Left ventricle myocardium inferior (tissue), 1 donor: ENCODE results near the gene SMIM41. TPM values are rescaled to one million over a fixed set of nuclear protein-coding genes. Genes with fewer than 3 reads are reported as not detected.

ENCODE experiments used
- DNase-seq: peaks from one replicate; pipeline ENCODE4 v3.0.0-alpha.2; 2020
- H3K27ac ChIP-seq: fragments of 200-600 bp; replicated peaks from 2 replicates; pipeline ENCODE4 v1.8.0; 2021
- H3K27me3 ChIP-seq: fragments of 200-600 bp; 2 replicates; pipeline ENCODE4 v1.8.0; 2021; ENCODE audit warnings: low read depth
- H3K36me3 ChIP-seq: fragments of 200-600 bp; 2 replicates; pipeline ENCODE4 v1.8.0; 2021
- H3K4me1 ChIP-seq: fragments of 200-600 bp; 2 replicates; pipeline ENCODE4 v1.8.0; 2021
- H3K4me3 ChIP-seq: fragments of 200-600 bp; 2 replicates; pipeline ENCODE4 v1.8.0; 2021; ENCODE audit warnings: mild to moderate bottlenecking, moderate library complexity
- H3K9me3 ChIP-seq: fragments of 200-600 bp; replicated peaks from 2 replicates; pipeline ENCODE4 v1.8.0; 2021
- CTCF ChIP-seq: fragments of 200-600 bp; IDR thresholded peaks from 2 replicates; pipeline ENCODE4 v1.8.0; 2021; ENCODE audit warnings: antibody characterized with exemption, mild to moderate bottlenecking, borderline replicate concordance
- intact Hi-C: fragments of 100-400 bp; cut with micrococcal nuclease; formaldehyde crosslinking; loops from one replicate; pipeline ENCODE4 v1.11.0; 2022
- total RNA-seq: library from RNA; stranded (reverse); fragmentation: NEBNext Ultra II Directional; extraction: Animal tissue kit (Norgen Biotek cat#: 25700); gene quantifications from one replicate; pipeline ENCODE4 v1.2.1, GENCODE V29; 2021
- donor health status: DM: no; HTN: yes; CAD: no; lungs with severe emphysema.

SMIM41 gene
- total RNA-seq, 1 donor from 2014 or later = 0.30 TPM

DNA sequence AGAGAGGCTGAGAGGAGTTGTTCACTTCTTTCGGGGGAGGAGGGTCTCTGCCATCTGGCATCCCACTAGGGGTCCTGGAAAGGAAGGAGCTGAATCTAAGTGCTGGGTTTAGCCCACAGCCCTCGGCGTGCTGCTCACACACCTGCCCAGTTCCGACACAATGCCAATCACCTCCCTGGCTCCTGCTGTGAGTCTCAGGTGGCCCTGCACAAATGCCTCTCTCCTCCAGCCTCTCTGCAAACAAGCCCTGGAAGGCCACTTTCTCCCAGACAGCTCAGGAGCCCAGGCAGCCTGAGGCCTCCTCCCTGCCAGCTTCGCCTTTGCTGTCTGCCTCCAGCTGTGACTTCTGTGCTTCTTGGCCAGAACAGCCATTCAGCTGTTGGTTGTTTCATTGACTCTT lies 51.2 kb downstream of the SMIM41 start:
- intact Hi-C loops = no loop called here
- no peak overlapping the region for H3K27ac ChIP-seq

DNA sequence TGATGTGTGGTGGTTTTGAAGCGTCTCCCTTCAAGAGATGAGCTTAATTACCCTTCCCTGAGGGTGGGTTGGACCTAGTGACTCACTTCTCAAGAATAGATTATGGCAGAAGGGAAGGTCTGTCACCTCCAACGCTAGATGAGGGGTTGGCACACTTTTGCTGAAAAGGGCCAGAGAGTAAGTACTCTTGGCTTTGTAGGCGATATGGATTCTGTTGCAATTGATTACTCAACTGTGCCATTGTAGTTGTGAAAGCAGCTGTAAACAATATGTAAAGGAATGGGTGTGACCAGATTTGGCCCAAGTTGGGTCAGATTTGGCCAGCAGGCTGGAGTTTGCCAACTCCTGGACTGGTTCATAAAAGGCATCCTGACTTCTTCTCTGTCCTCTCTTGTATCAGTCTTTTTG lies 53.3 kb downstream of the SMIM41 start:
- TF ChIP-seq CTCF = no peak
- Histone ChIP-seq H3K4me1 (peaks cover 10% of the 10 kb centered on the region), H3K27me3 (peaks cover 5% of the 10 kb centered on the region), H3K36me3 (no peaks in the 10 kb centered on the region), H3K9me3 (no peaks in the 10 kb centered on the region), H3K27ac (no peak overlapping the region), H3K4me3 (no peak overlapping the region)
- DNase-seq = no peak
- intact Hi-C loops = no loop called here

More for the DNA sequence above, 51.2 kb downstream of the SMIM41 start:
- peak; percentile 13 for DNase-seq
- no peak for TF ChIP-seq CTCF
- Histone ChIP-seq H3K4me3 (no peak overlapping the region), H3K9me3 (no peaks in the 10 kb centered on the region), H3K27me3 (no peaks in the 10 kb centered on the region), H3K4me1 (peaks cover 28% of the 10 kb centered on the region), H3K36me3 (no peaks in the 10 kb centered on the region)

DNA sequence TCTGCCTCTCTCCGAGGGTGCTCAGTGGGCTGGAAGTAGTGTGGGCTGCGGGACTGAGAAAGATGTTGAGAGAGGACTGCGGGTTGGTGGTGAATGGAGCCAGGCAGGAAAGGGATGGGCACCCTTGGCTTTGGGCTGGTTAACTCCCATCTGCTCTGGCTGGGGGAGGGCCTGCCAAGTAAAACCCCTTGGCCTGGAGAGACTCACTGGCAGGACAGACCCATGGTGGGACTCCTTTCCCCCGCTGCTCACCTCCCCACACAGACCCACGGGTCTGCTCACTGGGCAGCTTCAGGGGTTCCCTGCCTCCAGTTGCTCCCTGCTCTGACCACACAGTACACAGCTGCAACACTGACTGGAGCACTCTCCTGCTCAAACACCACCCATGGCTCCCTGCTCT lies 58.2 kb downstream of the SMIM41 start:
- Histone ChIP-seq H3K27me3 (peaks cover 16% of the 10 kb centered on the region), H3K36me3 (no peaks in the 10 kb centered on the region), H3K4me1 (no peaks in the 10 kb centered on the region), H3K9me3 (no peaks in the 10 kb centered on the region), H3K27ac (no peak overlapping the region), H3K4me3 (no peak overlapping the region)
- TF ChIP-seq CTCF = no peak
- intact Hi-C loops = no loop called here
- DNase-seq = peak; percentile 7

DNA sequence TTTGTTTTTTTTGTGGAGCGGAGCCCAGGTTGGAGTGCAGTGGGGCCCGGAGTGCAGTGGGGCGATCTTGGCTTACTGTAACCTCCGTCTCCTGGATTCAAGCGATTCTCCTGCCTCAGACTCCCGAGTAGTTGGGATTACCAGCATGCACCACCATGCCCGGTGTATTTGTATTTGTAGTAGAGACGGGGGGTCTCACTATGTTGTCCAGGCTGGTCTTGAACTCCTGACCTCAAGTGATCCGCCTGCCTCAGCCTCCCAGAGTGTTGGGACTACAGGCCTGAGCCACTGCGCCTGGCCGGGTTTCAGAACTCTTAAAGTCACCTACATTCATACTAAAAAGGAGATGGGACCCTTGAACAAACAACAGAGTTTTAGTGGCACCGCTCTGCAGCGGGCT lies 59.6 kb downstream of the SMIM41 start:
- Histone ChIP-seq H3K27me3 (peaks cover 16% of the 10 kb centered on the region), H3K4me1 (no peaks in the 10 kb centered on the region), H3K36me3 (no peaks in the 10 kb centered on the region), H3K27ac (no peak overlapping the region), H3K9me3 (no peaks in the 10 kb centered on the region), H3K4me3 (no peak overlapping the region)
- no peak for TF ChIP-seq CTCF
- no peak for DNase-seq
- intact Hi-C loops = no loop called here

DNA sequence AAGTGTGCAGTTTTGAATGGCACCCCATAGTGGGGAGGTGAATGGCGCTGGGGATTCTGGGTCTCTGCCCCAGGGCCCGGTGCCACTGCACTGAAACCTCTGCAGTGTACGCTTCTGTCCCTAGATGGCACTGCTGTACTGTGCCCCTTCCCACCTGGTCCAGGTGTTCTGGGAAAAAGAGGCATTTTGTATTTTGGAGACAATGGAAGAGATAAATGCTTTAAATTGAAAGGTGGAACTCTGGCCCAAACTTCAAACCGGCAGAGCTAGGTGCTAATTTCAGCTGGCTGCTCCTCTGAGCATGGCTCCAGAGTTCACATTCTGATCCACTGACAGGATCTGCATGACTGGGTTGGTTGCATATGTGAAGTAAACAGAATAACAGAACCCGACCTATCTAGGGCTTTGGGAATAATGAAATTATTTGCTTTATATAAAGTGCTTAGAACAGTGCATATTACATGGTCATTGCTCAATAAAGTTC lies 60.1 kb downstream of the SMIM41 start:
- DNase-seq = no peak

More for the DNA sequence above, 60.1 kb downstream of the SMIM41 start:
- Histone ChIP-seq H3K4me3 (no peak overlapping the region), H3K4me1 (no peaks in the 10 kb centered on the region), H3K36me3 (no peaks in the 10 kb centered on the region), H3K9me3 (no peaks in the 10 kb centered on the region), H3K27ac (no peak overlapping the region), H3K27me3 (peaks cover 16% of the 10 kb centered on the region)
- intact Hi-C loops = no loop called here
- peak; percentile 73 for TF ChIP-seq CTCF
